CD4-positive, alpha-beta T cell (primary cell): ENCODE results near the gene MET. TPM values are rescaled to one million over a fixed set of nuclear protein-coding genes. Genes with fewer than 3 reads are reported as not detected.

Experiments
- ATAC-seq: fragments of 200-7000 bp; cut with Tn5 transposase; one replicate; pipeline ENCODE4 v1.10.0; 2022; ENCODE audit warnings: mild to moderate bottlenecking; ENCODE audit not compliant: poor library complexity
- CTCF ChIA-PET: fragments of 350-600 bp; sonication (Branson Sonifier 250); formaldehyde crosslinking; loops from one replicate; lab custom pipeline; 2021; ENCODE audit warnings: antibody characterized with exemption, inconsistent platforms; lab: Charles Lee
- POLR2A ChIA-PET: fragments of 350-600 bp; sonication (Branson Sonifier 250); formaldehyde crosslinking; loops from one replicate; lab custom pipeline; 2021; ENCODE audit warnings: antibody characterized with exemption, inconsistent platforms; lab: Charles Lee
- DNase-seq, 14 experiments: peaks; one replicate each; pipeline ENCODE4 v3.0.0-alpha.2; 2013 to 2020; ENCODE audit warnings: mixed read lengths in 2 of 14
- H3K27ac ChIP-seq, 2 donors: one replicate each; pipeline versions ENCODE4 v1.5.1 to v1.7.0; 2013; ENCODE audit warnings: low read length in 2 of 2, low read depth in 1 of 2, mild to moderate bottlenecking in 1 of 2
- H3K27me3 ChIP-seq, 2 experiments: 1 replicate in 1 of 2; 2 replicates in 1 of 2; pipeline versions ENCODE4 v1.6.1 to v1.7.0; 2013; ENCODE audit warnings: low read length in 2 of 2, control low read depth in 1 of 2, mild to moderate bottlenecking in 1 of 2, moderate library complexity in 1 of 2; ENCODE audit not compliant: insufficient read depth in 2 of 2, control insufficient read depth in 1 of 2
- H3K36me3 ChIP-seq: one replicate; pipeline ENCODE4 v1.6.1; 2013; ENCODE audit warnings: low read length, control low read depth; ENCODE audit not compliant: insufficient read depth
- H3K4me1 ChIP-seq: one replicate; pipeline ENCODE4 v1.6.1; 2013; ENCODE audit warnings: low read length, control low read depth; ENCODE audit not compliant: insufficient read depth
- H3K4me3 ChIP-seq: one replicate; pipeline ENCODE4 v1.5.1; 2013; ENCODE audit warnings: mild to moderate bottlenecking, low read length, moderate library complexity
- H3K9me3 ChIP-seq, 2 experiments: 1 replicate in 1 of 2; 2 replicates in 1 of 2; pipeline versions ENCODE4 v1.6.1 to v1.7.0; 2013; ENCODE audit warnings: low read length in 2 of 2, mild to moderate bottlenecking in 2 of 2, control low read depth in 1 of 2, moderate library complexity in 1 of 2; ENCODE audit not compliant: control insufficient read depth in 1 of 2, insufficient read depth in 1 of 2
- H3K27ac Mint-ChIP-seq: one replicate; pipeline ENCODE4 v1.8.0; 2020; ENCODE audit warnings: mixed read lengths
- H3K27me3 Mint-ChIP-seq: one replicate; pipeline ENCODE4 v1.8.0; 2021; ENCODE audit warnings: mixed read lengths
- H3K36me3 Mint-ChIP-seq: one replicate; pipeline ENCODE4 v1.8.0; 2021; ENCODE audit warnings: low read depth, mixed read lengths
- H3K4me1 Mint-ChIP-seq: one replicate; pipeline ENCODE4 v1.8.0; 2021; ENCODE audit warnings: low read depth, mixed read lengths
- H3K4me3 Mint-ChIP-seq: one replicate; pipeline ENCODE4 v1.8.0; 2020; ENCODE audit warnings: mild to moderate bottlenecking, mixed read lengths
- H3K9me3 Mint-ChIP-seq: one replicate; pipeline ENCODE4 v1.8.0; 2020; ENCODE audit warnings: mixed read lengths
- CTCF ChIP-seq: fragments of 200-600 bp; IDR thresholded peaks from one replicate; pipeline ENCODE4 v1.8.0; 2022; ENCODE audit warnings: antibody characterized with exemption, mild to moderate bottlenecking
- intact Hi-C, 2 experiments: fragments of 100-400 bp; cut with DNase I in 1 of 2; cut with micrococcal nuclease in 1 of 2; formaldehyde crosslinking; loops; one replicate each; pipeline versions ENCODE4 v1.15.1 to v1.9.0; 2023 to 2025; cut with DNase I, micrococcal nuclease
- total RNA-seq, 174 experiments: library from RNA in 2 of 174; stranded (reverse) in 2 of 174; gene quantifications; one replicate each; pipeline ENCODE4 v1.2.3 and lab custom pipeline; 2021 to 2026

The MET gene
- total RNA-seq, 2 experiments from 2014 or later, result 0.14 TPM; not detected in 1

DNA sequence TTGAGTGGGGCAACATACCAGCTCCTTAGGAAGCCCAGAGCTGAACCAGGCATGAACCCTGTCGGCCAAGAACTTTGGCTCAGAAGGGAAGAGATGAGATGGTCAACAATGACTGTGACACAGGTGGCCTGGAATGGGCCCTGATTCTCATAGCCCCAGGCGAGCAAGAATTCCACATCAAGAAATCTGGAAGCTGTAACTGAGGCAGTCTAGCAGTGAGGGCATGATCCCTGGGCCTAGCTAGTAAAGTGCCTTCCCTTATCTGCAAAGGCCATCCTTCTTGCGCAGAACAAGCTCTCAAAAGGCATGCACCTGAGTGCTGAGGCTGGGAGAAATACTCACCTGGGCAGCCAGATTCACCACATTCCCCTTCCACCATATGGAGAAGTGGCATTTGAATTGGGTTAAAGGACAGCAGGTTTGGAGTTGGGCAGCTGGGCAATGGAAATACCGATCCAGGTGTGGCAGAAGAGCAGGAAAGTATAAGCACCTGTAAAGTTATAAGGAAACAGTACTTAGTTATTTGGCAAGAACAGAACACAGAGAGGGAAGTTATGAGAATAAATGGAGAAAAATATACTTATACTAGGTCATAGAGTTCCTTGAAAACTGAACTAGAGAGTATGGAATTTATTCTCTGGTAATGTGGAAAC is 111.8 kb downstream of the MET start:
- Histone ChIP-seq H3K4me1 (no peaks in the 10 kb centered on the region), H3K27me3 (no peaks in the 10 kb centered on the region), H3K27ac (no peak overlapping the region), H3K9me3 (no peaks in the 10 kb centered on the region), H3K36me3 (no peaks in the 10 kb centered on the region), H3K4me3 (no peak overlapping the region)
- DNase-seq (no peak), ATAC-seq (no peak)
- ChIA-PET CTCF (no interaction called here), POLR2A (no interaction called here)
- intact Hi-C loops, result no loop called here
- Mint-ChIP-seq H3K9me3 (no peaks in the 10 kb centered on the region), H3K4me1 (no peaks in the 10 kb centered on the region), H3K36me3 (no peaks in the 10 kb centered on the region), H3K27ac (no peak overlapping the region), H3K4me3 (no peak overlapping the region), H3K27me3 (no peaks in the 10 kb centered on the region)
- no peak for TF ChIP-seq CTCF

GRCh38 chr7:116784647-116785046 is 112.7 kb downstream of the MET start:
- Histone ChIP-seq H3K9me3 (no peaks in the 10 kb centered on the region), H3K27ac (no peak overlapping the region), H3K4me1 (no peaks in the 10 kb centered on the region), H3K27me3 (no peaks in the 10 kb centered on the region), H3K36me3 (no peaks in the 10 kb centered on the region), H3K4me3 (no peak overlapping the region)
- POLR2A ChIA-PET, result no interaction called here
- no peaks in the 10 kb centered on the region for H3K4me1 Mint-ChIP-seq
- no peak for TF ChIP-seq CTCF
- CTCF ChIA-PET, result no interaction called here
- H3K36me3 Mint-ChIP-seq, result no peaks in the 10 kb centered on the region
- no peak overlapping the region for H3K4me3 Mint-ChIP-seq
- no peaks in the 10 kb centered on the region for H3K9me3 Mint-ChIP-seq
- no peaks in the 10 kb centered on the region for H3K27me3 Mint-ChIP-seq
- DNase-seq (no peak), ATAC-seq (no peak)
- intact Hi-C loops, result no loop called here
- no peak overlapping the region for H3K27ac Mint-ChIP-seq

GRCh38 chr7:116785843-116786242 is 113.8 kb downstream of the MET start:
- DNase-seq (no peak), ATAC-seq (no peak)
- intact Hi-C loops, result no loop called here
- no peaks in the 10 kb centered on the region for H3K4me1 Mint-ChIP-seq
- H3K27me3 Mint-ChIP-seq, result no peaks in the 10 kb centered on the region
- no peaks in the 10 kb centered on the region for H3K27me3 ChIP-seq
- H3K27ac ChIP-seq, result no peak overlapping the region
- H3K4me1 ChIP-seq, result no peaks in the 10 kb centered on the region
- H3K4me3 ChIP-seq, result no peak overlapping the region
- H3K36me3 Mint-ChIP-seq, result no peaks in the 10 kb centered on the region
- no peak overlapping the region for H3K4me3 Mint-ChIP-seq
- CTCF ChIA-PET, result no interaction called here
- H3K27ac Mint-ChIP-seq, result no peak overlapping the region
- H3K36me3 ChIP-seq, result no peaks in the 10 kb centered on the region
- no peaks in the 10 kb centered on the region for H3K9me3 ChIP-seq
- TF ChIP-seq CTCF, result no peak
- POLR2A ChIA-PET, result no interaction called here
- no peaks in the 10 kb centered on the region for H3K9me3 Mint-ChIP-seq
